NCI-H1436 (cell line): ENCODE results near the gene ATP6V0E1.

Source experiments
- DNase-seq: peaks from one replicate; lab custom pipeline; 2025; lab: John Stamatoyannopoulos, UW

Gene ATP6V0E1

DNA sequence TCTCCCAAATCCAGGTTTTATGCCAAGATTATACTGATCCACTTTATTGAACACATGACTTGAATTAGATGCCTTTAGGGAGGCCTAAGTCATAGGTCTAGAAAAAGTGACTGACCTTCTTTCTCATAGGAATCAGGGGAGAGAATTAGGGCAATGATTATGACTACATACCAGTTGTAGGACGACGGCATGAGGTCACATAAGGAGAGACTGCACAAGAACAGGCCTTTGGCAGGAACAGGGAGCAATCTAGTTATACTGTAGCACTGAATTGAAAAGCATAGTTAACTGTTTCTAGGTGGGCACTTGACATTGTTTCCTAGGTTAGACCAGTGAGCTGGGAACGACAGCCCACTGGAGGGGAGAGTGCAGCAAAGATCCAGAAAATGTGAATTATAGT lies 95.3 kb downstream of the ATP6V0E1 start:
- DNase-seq: no peak
